Activated B cell treated with CpG ODN at 0.5 μM for 24 hours (primary cell): ENCODE results near the gene SIDT1. TPM values are rescaled to one million over a fixed set of nuclear protein-coding genes. Genes with fewer than 3 reads are reported as not detected.

Experiments
- ATAC-seq: fragments of 200-7000 bp; cut with Tn5 transposase; one replicate; pipeline ENCODE4 v1.10.0; 2021; ENCODE audit warnings: low read depth, mild to moderate bottlenecking, moderate library complexity
- CTCF ChIA-PET: fragments of 350-600 bp; sonication (Branson Sonifier 250); formaldehyde crosslinking; loops from one replicate; lab custom pipeline; 2021; ENCODE audit warnings: antibody characterized with exemption; lab: Charles Lee
- POLR2A ChIA-PET: fragments of 350-600 bp; sonication (Branson Sonifier 250); formaldehyde crosslinking; loops from one replicate; lab custom pipeline; 2021; ENCODE audit warnings: antibody characterized with exemption; lab: Charles Lee
- DNase-seq: peaks from one replicate; pipeline ENCODE4 v3.0.0; 2022
- H3K27ac Mint-ChIP-seq: one replicate; pipeline ENCODE4 v1.8.0; 2020; ENCODE audit warnings: mixed read lengths
- H3K27me3 Mint-ChIP-seq: one replicate; pipeline ENCODE4 v1.8.0; 2021; ENCODE audit warnings: mixed read lengths
- H3K36me3 Mint-ChIP-seq: one replicate; pipeline ENCODE4 v1.8.0; 2021; ENCODE audit warnings: low read depth, mixed read lengths
- H3K4me1 Mint-ChIP-seq: one replicate; pipeline ENCODE4 v1.8.0; 2021; ENCODE audit warnings: mixed read lengths
- H3K4me3 Mint-ChIP-seq: one replicate; pipeline ENCODE4 v1.8.0; 2020; ENCODE audit warnings: mild to moderate bottlenecking, mixed read lengths
- H3K9me3 Mint-ChIP-seq: one replicate; pipeline ENCODE4 v1.8.0; 2020; ENCODE audit warnings: mixed read lengths
- CTCF ChIP-seq: fragments of 200-600 bp; IDR thresholded peaks from one replicate; pipeline ENCODE4 v1.8.0; 2022; ENCODE audit warnings: antibody characterized with exemption, mild to moderate bottlenecking
- intact Hi-C: fragments of 100-400 bp; cut with micrococcal nuclease; formaldehyde crosslinking; loops from one replicate; pipeline ENCODE4 v1.15.1; 2024
- total RNA-seq: library from RNA; stranded (reverse); gene quantifications from 2 replicates; pipeline ENCODE4 v1.2.3, GENCODE V29; 2022

SIDT1 gene
- total RNA-seq, 1 donor from 2014 or later = 44.9 TPM

DNA sequence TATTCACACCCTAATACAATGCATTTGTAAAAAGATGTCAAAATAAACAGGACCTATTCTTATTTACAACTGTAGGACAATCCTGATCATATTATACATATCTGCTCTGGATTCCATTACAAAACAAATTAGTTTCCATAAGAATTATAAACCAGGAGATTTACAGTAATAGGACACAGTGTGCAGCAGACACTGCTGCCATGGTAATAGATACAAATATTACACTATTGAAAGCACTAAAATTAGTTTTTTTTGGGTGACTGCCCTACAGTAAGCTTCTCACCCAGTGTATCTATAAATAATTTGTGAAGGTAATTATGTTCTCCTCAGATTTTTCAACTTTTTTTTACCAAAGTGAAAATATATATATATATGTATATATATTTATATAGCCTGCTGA is 116.2 kb downstream of the SIDT1 start:
- Mint-ChIP-seq H3K27me3 (no peaks in the 10 kb centered on the region), H3K4me1 (peaks cover 7% of the 10 kb centered on the region), H3K9me3 (peaks cover 7% of the 10 kb centered on the region), H3K27ac (no peak overlapping the region), H3K36me3 (peaks cover 30% of the 10 kb centered on the region), H3K4me3 (no peak overlapping the region)
- DNase-seq = no peak
- CTCF ChIA-PET = no interaction called here
- intact Hi-C loops = no loop called here
- no peak for TF ChIP-seq CTCF
- POLR2A ChIA-PET = no interaction called here
- no peak for ATAC-seq

DNA sequence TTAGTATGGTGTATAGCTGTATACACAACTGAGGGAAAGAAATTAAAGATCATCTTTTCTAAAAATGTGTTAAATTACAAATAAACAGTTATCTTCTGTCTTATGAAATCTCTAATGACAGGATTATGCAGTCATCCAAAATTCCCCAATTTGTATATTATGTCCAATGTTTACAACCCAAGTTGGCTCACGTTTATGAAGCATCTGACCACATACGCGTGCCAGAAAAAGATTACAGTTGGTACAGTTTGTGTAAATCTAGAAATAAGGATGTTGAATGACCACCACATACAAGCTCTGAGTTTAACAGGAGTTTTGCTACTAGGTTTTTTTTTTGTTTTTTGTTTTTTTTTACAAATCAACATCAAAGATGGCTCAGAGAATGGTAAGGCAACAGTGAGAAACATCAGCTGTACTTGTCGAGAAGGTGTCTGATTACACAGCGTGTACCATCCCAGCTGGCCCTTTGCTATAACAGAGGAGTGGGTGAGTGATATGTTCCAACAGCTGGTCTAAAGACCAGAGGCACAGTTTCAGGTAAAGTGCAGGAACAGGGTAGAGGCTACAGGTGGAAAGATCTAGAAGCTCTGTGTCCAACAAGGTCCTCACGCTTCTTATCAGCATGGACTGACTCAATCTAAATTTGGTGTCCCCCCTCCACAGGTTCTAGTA is 117.0 kb downstream of the SIDT1 start:
- Mint-ChIP-seq H3K9me3 (peaks cover 4% of the 10 kb centered on the region), H3K4me1 (peaks cover 10% of the 10 kb centered on the region), H3K27ac (no peak overlapping the region), H3K36me3 (peaks cover 26% of the 10 kb centered on the region), H3K4me3 (no peak overlapping the region), H3K27me3 (no peaks in the 10 kb centered on the region)
- no peak for TF ChIP-seq CTCF
- intact Hi-C loops = no loop called here
- DNase-seq (no peak), ATAC-seq (no peak)
- ChIA-PET CTCF (no interaction called here), POLR2A (interaction anchor here (0.6 kb wide), 1 partner anchor 67 kb away, joined by 4 read pairs; no protein-coding TSS in a partner anchor)

GRCh38 chr3:113654310-113654709 is 122.0 kb downstream of the SIDT1 start:
- H3K27ac Mint-ChIP-seq = no peak overlapping the region
- peaks cover 5% of the 10 kb centered on the region for H3K9me3 Mint-ChIP-seq
- CTCF ChIA-PET = no interaction called here

GRCh38 chr3:113654851-113655250 is 122.5 kb downstream of the SIDT1 start:
- H3K36me3 Mint-ChIP-seq = peaks cover 60% of the 10 kb centered on the region
- DNase-seq (no peak), ATAC-seq (no peak)
- ChIA-PET POLR2A (no interaction called here), CTCF (no interaction called here)
- no peak overlapping the region for H3K27ac Mint-ChIP-seq
- H3K4me3 Mint-ChIP-seq = no peak overlapping the region
- intact Hi-C loops = no loop called here
- peaks cover 58% of the 10 kb centered on the region for H3K4me1 Mint-ChIP-seq
- H3K27me3 Mint-ChIP-seq = no peaks in the 10 kb centered on the region
- peaks cover 5% of the 10 kb centered on the region for H3K9me3 Mint-ChIP-seq
- TF ChIP-seq CTCF = no peak

More at GRCh38 chr3:113654310-113654709, 122.0 kb downstream of the SIDT1 start:
- POLR2A ChIA-PET = no interaction called here
- ATAC-seq = no peak
- Mint-ChIP-seq H3K27me3 (no peaks in the 10 kb centered on the region), H3K4me1 (peaks cover 53% of the 10 kb centered on the region), H3K36me3 (peaks cover 57% of the 10 kb centered on the region), H3K4me3 (no peak overlapping the region)
- no peak for TF ChIP-seq CTCF
- DNase-seq = no peak
- intact Hi-C loops = no loop called here

GRCh38 chr3:113658107-113658506 is 125.8 kb downstream of the SIDT1 start:
- peaks cover 88% of the 10 kb centered on the region for H3K4me1 Mint-ChIP-seq
- H3K4me3 Mint-ChIP-seq = no peak overlapping the region
- POLR2A ChIA-PET = interaction anchor here (0.9 kb wide), 1 partner anchor 38 kb away, joined by 3 read pairs; the partner anchor contains the start of gene USF3
- intact Hi-C loops = loop anchor here (2.0 kb wide), 2 partner anchors 17 to 39 kb away; partner anchors contain the start of gene USF3
- DNase-seq = no peak
- peaks cover 5% of the 10 kb centered on the region for H3K9me3 Mint-ChIP-seq
- no peak for ATAC-seq
- no peaks in the 10 kb centered on the region for H3K27me3 Mint-ChIP-seq
- CTCF ChIA-PET = no interaction called here
- peak overlapping the region; percentile 94 for H3K27ac Mint-ChIP-seq
- H3K36me3 Mint-ChIP-seq = peaks cover 72% of the 10 kb centered on the region
- TF ChIP-seq CTCF = no peak
